Measurements from ENCODE around the gene MYO1E. TPM values are rescaled to one million over a fixed set of nuclear protein-coding genes. Genes with fewer than 3 reads are reported as not detected.
"Not testable (repeated sequence)": the region's sequence is repeated elsewhere in the genome, so short reads cannot be mapped to it uniquely, and the experiment has no call there.

MYO1E gene
- 55.2 and 81.3 TPM in 2 replicates for total RNA-seq (2014; rRNA removed; shearing (Covaris generic))

DNA sequence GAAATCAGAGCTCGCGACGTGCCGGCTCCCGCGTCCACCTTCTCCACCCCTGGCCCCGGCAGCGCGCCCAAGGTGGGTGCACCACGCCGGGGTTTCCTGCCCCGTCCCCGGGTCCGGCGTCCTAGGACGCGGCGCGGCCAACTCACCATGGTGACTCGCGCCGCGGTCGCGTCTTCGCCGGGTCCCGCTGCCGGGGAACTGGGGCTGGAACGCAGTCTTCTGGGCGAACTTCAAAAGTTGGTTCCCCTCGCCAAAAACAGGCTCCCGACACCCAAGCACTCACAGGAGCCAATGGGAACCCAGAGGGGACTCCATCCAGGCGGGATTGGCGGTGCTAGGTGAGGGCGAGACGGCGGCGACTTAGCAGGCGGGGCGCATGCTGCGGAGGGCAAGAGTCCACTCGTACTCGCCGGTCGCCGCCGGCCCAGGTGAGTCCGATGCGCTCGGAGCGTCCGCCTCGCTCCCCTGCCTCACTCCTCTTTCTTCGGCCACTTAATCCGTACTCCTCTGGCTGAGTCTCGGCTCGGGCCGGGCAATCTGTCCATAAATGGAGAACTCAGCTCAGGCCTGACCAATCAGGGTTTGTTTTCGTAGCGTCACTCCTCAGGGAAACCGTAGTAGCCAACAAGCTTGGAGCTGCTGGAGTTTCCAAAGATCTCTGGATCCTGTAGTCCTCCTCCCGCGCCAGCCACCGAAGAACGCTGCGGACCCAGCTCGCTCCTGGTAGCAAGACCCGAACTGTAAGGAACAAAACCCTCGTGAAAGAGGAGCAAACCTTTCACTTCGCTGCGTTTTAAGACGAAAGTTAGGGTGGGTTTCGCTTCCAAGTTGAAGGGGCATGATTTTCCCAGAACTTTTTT is at the start of gene MYO1E:
TSS of gene MYO1E (minus strand) at position 520 of the 860 bp plus-strand sequence. CDS start at position 149, 371 bp downstream.
- peak; percentile 98 for DNase-seq (ENCODE audit: low read depth)

DNA sequence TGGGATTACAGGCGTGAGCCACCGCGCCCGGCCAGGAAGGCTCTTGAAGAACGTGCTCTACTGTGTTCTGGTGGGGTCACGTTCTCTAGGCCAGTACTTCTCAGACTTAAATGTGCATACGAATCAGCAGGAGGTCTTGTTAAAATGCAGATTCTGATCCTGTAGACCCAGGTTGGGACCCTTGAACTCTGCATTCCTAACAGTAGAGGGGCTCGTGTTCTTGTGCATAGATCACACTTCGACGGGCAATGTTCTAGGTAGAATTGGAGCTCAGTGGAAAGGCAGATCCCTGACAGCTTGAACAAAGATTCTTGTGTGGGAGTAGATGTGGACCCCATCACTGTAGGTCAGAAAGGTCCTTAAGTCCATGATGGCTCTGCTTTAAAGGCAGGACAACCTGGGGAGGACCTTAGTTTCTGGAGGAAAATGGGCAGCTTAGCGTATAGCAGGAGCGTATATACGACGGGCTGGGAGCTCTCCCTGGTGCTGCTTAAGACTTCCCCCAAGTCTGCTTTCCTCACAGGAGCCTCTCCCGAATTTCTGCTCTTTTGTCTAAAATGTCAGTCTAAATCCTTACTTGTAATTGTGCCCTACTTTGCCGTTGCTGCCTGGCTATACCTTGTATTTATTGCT is 48.4 kb upstream of the MYO1E start:
- DNase-seq (ENCODE audit: low read depth), result peak; percentile 35

DNA sequence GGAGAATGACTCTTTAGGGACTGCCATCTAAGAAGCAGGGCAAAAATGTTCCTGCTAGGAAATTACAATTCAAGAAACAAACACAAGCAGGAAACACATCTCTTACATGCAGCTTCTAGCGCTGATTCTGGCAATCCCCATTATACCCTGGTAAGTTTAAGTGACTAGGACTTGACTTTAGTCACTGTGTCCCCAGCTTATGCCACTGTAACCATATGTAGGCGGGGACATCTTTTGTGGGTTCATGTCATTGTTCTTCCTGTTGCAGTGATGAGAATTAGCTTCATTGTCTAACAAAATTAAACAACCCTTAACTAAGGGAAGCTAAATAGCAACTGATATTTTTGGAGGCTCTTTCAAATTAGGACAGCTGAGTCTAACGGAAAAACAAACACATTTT is 47.4 kb upstream of the MYO1E start:
- no peak for DNase-seq (ENCODE audit: low read depth)

DNA sequence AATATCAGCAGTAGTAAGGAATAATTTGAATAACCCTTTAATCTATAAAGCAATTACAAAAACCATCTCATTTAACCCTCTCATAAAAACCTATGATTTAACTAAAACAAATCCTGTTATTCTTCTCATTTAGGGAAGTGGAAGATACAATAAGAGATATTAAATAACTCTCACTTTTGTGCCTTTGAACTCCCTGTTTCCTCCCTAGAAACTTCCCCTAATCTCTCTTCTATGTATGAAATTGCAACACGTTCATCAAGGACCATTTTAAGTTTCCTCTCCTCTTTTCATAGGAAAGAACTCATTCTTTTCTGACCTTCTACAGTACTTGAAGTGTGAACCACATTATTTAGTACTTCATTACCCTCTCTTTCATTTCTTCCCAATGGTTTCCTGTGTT is 46.5 kb upstream of the MYO1E start:
- DNase-seq (ENCODE audit: low read depth), result no peak

DNA sequence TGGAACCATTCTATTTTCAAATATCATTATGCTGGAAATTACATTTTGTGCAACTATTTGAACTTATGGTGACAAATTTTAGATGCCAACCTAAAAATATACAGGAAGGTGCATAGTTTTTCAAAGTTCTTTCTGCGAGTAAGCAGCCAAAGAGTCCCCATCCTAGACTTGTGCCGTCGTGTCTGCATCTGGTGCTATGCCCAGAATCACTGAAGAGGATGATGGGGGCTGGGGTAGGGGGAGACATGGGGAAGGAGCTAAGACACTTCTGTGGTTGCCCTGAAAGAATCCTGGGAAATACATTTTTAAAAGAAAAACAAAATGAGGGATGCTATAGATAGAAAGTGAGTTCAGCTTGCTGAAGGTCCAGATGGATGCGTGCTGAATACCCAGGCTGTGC is 44.1 kb upstream of the MYO1E start:
- DNase-seq (ENCODE audit: low read depth), result no peak

DNA sequence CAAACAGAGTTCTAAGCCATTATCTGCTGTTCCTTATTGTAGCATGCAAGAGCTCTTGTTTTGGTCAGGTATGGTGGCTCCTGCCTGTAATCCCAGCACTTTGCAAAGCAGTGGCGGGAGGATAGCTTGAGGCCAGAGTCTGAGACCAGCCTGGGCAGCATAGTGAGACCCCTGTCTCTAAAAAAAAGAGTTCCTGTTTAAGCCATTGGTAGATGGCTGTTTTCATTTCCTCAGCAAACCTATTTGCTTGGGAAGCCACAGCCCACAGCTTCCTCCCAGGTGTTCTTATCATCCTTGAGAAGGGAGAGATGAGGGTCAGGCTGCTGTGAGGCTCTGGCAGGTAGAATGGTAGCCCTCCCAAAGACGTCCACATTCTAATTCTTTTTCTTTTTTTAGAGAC is 40.9 kb upstream of the MYO1E start:
- DNase-seq (ENCODE audit: low read depth), result no peak

DNA sequence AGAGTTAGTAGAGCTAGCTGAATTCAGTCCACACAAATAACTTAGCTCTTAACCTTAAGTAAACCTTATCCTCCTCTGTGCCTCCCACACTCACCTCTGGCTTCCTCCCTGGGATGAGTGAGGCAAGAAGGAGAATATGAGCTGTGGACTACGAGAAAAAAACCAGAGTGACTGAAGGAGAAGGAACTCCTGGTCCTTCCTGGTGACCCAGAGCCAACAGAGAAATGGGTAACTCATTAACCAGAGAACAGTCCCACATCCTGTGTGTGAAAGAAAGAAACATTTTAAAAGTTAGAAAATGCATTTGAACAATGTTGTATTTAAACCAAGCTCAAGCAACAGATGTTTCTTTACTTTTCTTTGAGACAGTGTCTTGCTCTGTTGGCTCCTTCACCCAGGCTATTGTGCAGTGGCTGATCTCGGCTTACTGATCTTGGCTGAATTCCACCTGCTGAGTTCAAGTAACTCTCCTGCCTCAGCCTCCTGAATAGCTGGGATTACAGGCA is 37.8 kb upstream of the MYO1E start:
- peak; percentile 20 for DNase-seq (ENCODE audit: low read depth)

DNA sequence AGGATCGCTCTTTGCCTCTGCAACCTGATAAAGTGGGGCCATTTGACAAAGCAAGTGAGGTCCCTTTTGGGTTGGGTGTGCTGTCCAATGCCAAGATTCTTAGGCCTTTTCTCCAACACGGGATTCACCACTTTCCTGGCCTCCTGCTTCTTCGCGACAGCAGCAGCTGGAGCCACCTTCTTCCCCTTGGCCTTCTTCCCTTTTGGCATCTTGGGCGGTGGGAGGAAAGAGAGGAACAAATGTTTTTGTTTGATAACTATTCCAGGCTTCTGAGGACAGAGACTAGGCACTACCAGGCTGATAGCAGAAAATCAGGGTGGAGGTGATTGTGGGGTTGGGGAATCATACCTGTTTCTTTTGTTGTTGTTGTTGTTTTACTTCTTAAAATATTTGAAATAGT is 35.3 kb upstream of the MYO1E start:
- DNase-seq (ENCODE audit: low read depth), result no peak

DNA sequence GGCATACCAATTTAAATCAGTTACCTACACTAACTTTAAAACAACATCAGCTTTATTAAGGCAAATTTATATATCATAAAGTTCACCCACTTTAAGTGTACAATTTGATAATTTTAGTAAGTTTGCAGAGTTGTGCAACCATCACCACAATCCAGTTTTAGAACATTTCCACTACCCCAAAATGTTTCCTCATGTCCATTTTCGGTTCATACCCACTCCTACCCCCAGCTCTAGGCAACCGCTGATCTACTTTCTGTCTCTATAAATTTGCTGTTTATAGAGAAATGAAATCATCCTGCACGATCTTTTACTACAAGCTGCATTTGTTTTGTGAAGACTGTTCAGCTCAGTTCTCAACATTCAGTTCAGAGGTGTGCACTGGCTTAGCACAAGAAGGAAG is 33.8 kb upstream of the MYO1E start:
- no peak for DNase-seq (ENCODE audit: low read depth)

DNA sequence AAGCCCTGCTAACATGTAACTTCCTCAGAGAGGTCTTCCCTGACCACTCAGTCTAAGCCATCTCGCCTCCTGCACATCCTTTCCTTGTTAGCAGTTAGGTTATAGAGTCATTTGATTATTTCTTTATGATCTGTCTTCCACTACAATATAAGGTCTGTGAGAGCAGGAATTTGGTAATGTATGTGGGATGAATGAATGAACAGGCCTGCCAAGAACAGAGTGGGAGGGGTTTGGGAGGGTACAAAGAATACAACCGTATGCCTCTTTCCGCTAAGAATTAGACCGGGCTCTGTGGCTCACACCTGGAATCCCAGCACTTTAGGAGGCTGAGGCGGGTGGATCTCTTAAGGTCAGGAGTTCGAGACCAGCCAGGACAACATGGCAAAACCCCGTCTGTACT is 32.4 kb upstream of the MYO1E start:
- no peak for DNase-seq (ENCODE audit: low read depth)

DNA sequence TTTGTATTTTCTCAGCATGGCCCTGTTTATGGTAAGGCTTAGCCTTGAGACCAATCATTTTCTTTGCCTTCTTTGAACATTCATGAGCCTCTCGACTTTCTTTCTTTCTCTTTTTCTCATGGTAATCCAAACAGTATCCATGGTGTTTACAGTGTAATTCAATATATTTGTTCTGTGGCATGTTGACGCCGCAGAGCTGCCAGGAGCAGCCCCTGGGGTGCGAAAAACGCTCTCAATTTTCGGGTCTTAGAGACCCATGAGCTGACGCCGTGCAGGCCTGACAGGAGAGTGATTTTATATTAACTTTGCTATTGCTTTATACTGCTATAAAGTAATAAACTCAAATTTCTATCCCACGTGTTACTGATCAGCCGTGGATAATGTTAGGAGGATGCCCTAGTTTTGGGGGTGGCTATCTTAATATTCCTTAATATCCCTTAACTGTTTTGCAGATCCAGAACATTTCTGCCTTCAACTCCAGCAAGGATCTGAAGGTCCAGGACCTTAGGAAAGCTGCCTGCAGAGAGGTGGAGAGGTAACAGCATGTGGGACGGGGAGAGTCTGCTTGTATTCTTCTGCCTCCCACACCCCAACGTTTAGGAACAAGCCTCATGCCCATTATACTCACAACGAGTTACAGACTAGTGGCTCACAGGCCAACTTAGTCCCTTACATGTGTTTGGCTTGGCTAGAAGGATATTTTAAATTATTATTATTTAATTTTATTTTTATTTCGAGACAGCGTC is 29.3 kb upstream of the MYO1E start:
- DNase-seq (ENCODE audit: low read depth), result no peak

DNA sequence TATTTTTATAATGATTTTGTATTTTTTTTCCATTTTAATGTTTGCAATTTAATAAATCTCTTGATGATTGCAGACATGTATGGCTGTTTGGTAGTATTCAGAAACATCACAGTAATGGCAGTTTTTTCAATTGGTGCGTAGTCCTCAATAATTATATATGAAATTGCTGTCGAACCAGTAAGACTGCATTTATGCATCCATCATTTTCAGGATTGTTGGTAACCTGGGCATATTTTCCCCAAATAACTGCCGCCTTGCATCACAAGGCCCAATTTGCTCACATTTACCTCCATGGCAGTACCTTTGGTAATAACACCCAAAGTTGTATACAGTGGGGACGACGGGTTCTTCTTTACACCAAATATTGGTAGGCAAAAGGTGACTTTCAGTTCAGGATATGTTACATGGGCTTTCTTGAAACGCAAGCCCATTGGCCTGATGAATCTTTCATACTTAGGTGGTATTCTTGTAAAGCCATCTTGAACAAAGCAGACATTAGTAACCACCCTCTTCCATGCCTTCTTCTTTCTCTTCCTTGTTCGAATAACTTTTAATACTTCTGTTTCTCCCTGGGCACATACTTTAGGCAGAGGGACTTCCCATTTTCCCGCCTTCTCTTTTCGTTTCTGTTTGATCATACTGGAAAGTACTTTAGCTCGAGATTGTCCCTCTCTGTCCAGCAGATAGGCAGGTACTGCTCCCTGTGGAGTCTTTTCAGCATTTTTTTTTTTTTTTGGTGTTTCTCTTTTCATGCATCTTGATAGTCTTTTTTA is 28.6 kb upstream of the MYO1E start:
- DNase-seq (ENCODE audit: low read depth), result not testable (repeated sequence)

DNA sequence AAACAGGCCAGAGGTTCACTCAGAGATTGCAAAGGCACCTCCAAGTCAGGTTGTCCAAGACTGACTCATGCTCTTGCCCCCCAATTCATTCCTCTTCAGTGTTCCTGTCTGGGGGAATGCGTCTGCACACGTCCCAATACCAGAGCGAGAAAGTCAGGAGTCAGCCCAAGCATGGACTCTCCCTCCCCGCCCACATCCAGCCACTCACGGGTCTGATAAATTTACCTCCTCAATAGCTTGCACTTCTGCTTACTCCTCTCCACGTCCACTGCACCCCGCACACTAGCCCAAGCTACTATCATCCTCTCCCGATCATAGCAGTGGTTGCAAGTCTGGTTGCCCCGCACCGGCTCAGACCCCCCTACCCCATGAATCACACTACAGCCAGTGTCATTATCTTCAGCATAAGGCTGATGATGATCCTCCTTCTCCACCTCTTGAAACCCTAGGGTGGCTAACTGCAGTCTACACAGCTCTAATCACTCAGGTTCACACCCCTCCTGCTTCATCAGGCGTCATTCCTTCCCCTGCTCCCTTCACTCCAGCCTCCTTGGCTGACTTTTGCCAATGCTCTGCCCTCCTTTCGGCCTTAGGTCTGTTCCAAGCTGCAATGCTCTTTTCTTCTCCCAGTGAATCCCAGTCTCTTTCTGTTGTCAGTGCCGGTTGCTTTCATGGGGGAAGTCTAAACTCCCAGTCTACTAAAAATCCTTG is 27.6 kb upstream of the MYO1E start:
- no peak for DNase-seq (ENCODE audit: low read depth)

DNA sequence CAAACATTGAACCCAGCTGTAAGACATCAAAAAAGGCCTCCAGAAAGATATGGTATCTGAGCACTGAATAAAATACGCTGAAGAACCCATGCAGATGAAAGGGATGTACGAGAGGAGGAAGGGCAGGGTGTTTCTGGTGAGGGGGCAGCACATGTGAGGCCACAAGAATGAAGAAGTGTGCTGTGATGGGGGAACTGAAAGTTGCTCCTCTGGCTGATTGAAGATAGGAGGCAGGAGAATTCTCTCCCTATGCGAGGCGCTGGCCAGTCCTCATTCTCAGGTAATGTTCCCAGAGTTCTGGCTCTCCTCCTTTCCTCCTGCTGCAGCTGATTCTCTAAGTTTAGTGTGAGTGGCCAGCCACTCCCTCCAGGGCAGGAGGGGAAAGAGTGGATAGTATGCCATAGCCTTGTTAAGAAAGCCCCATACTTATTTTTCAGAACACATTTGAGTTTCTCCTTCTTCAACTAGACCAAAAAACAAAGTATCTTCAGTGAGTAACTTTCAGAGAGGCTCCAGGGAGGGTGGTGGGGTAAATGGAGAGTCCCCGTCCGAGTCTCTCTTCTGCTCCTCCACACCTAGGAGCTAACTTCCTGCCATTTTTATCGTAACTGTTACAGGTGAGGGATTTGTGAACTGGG is 26.9 kb upstream of the MYO1E start:
- DNase-seq (ENCODE audit: low read depth), result no peak

DNA sequence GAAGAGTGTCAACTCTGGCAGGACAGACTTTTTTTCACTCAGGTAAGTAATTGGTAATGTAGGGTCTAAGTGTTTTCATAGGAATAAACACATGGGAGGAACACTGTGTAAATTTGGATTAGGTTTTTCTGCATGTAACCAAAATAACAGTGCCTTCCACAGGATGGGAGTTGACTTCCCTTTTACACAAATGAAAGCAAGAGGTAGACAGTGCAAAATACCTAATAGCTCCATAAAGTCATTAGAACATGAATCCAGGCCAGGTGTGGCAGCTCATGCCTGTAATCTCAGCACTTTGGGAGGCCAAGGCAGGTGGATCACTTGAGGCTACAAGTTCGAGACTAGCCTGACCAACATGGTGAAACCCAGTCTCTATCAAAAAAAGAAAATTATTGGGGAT is 25.5 kb upstream of the MYO1E start:
- DNase-seq (ENCODE audit: low read depth), result no peak

DNA sequence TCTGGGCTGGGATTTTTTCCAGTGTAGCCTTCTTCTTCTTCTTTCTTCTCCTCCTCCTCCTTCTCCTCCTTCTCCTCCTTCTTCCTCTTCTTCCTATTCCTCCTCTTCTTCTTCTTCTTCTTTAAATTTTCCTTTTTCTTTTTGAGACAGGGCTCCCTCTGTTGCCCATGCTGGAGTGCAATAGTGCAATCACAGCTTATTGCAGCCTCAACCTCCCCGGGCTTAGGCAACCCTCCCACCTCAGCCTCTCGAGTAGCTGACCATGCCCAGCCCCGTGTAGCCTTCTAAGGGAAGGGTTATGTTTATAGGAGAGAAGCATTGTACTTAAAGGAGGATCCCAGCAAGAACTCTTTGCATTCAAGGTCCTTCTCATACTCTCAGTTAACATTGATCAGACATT is 24.0 kb upstream of the MYO1E start:
- DNase-seq (ENCODE audit: low read depth), result no peak

DNA sequence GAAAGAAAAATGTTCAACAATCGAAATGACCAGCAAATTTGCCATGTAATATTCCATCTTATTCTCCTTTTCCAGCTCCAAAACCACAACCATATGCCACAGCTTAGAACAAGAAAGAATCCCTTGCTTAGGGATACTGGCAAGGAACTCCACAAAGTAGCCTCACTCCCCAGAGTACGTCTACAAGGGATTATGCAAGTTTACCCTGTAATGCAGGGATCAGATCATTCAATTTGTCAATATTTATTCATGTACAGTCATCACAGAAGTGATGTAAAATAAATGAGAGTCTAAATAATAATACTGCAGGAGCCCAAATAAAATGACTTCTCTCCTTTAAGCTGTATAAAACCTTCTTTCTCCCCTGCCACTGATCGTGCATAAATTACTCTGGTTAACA is 23.5 kb upstream of the MYO1E start:
- DNase-seq (ENCODE audit: low read depth), result no peak

DNA sequence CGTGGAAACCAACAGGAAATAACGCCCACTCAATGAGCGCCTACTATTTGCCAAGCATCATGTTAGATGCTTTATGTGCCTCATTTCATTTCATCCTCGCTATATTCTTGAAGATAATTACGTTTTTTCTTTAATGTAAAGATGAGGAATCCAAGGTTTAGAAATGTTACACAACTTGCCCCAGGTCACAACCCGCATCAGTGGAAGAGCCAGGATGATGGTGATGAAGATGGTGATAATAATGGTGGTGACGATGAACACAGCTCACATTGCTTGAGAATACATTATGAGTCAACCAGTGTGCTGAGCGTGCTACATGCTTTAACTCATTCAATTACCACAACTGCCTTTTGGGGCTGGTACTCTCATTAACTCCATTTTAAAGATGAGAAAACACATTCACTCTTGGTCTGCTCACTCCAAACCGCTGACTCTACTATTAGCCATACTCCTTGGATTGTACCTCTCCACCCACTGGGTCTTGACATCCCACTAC is 21.5 kb upstream of the MYO1E start:
- peak; percentile 24 for DNase-seq (ENCODE audit: low read depth)

DNA sequence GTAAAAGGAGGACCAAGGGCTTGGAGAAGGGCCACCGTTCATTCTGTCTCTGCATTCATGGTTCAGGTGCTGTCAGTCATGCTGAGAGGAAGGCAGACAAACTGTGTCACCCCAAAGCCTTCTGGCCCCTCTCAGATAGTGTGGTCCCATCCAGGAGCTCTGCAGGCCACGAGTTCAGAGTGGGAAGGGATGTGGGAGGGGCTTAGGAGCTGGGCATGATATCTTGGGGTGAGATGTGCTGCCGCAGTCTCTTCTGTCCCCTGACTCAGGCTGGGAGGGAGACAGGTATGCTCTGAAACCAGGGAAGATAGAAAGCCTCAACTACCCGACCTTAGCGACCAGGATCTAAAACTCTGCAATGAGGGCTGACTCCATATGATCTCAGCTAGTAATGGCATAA is 19.6 kb upstream of the MYO1E start:
- DNase-seq (ENCODE audit: low read depth), result no peak

DNA sequence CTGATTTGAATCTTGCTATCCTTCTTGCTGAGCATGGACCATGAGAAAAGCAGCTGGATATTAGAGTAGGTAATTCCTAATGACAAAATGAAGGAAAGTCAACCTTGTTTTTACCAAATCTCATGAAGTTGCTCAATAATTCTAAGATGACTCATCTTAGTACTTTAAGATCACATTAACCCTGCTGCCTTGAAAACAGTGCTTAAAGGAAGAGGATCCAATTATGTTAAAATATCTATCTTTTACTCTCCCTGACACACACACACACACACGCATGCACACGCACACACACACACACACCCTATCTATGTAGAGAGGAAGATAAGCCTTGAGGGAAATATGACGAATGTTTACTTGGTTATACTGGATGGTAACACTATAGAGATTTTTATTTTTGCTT is 16.0 kb upstream of the MYO1E start:
- DNase-seq (ENCODE audit: low read depth), result peak; percentile 56

Measured in RPMI7951 (cell line).